Neutrophil (primary cell): Measurements from ENCODE around the gene ZYG11B.

Experiments used
- H3K27ac ChIP-seq: fragments of 200-600 bp; sonication (generic); 2 replicates; pipeline ENCODE4 v1.5.1; 2016; ENCODE audit warnings: mild to moderate bottlenecking, moderate library complexity
- H3K27me3 ChIP-seq: fragments of 200-600 bp; sonication (generic); 2 replicates; pipeline ENCODE4 v1.6.0; 2016; ENCODE audit warnings: mild to moderate bottlenecking
- H3K36me3 ChIP-seq: fragments of 200-600 bp; sonication (generic); 2 replicates; pipeline ENCODE4 v1.5.1; 2017
- H3K4me1 ChIP-seq, 2 experiments: fragments of 200-600 bp in 1 of 2; sonication (generic) in 1 of 2; 1 replicate in 1 of 2; 2 replicates in 1 of 2; pipeline versions ENCODE4 v1.5.1 to v1.6.1; 2013 to 2016; ENCODE audit warnings: low read depth in 1 of 2, low read length in 1 of 2, mild to moderate bottlenecking in 1 of 2, moderate library complexity in 1 of 2; ENCODE audit not compliant: control insufficient read depth in 1 of 2, insufficient read depth in 1 of 2
- H3K4me3 ChIP-seq, 2 experiments: fragments of 200-600 bp in 1 of 2; sonication (generic) in 1 of 2; 1 replicate in 1 of 2; 2 replicates in 1 of 2; pipeline ENCODE4 v1.5.1; 2013 to 2016; ENCODE audit warnings: low read depth in 1 of 2, low read length in 1 of 2, mild to moderate bottlenecking in 1 of 2, moderate library complexity in 1 of 2
- H3K9me3 ChIP-seq: fragments of 200-600 bp; sonication (generic); 2 replicates; pipeline ENCODE4 v1.5.1; 2016
- CTCF ChIP-seq: fragments of 200-600 bp; sonication (generic); IDR thresholded peaks from 2 replicates; pipeline ENCODE4 v1.5.1; 2016; ENCODE audit warnings: antibody characterized with exemption

The ZYG11B gene

GRCh38 chr1:52850951-52851350 is 124.7 kb downstream of the ZYG11B start:
- Histone ChIP-seq H3K36me3 (no peaks in the 10 kb centered on the region), H3K4me3 (no peak overlapping the region), H3K4me1 (no peaks in the 10 kb centered on the region), H3K9me3 (no peaks in the 10 kb centered on the region), H3K27me3 (peaks cover 47% of the 10 kb centered on the region), H3K27ac (no peak overlapping the region)
- no peak for TF ChIP-seq CTCF

- H3K4me3 ChIP-seq, result no peak overlapping the region
- no peak for TF ChIP-seq CTCF
- H3K36me3 ChIP-seq, result no peaks in the 10 kb centered on the region
- H3K27ac ChIP-seq, result no peak overlapping the region
- H3K4me1 ChIP-seq, result no peaks in the 10 kb centered on the region
- no peaks in the 10 kb centered on the region for H3K9me3 ChIP-seq
- H3K27me3 ChIP-seq, result peaks cover 39% of the 10 kb centered on the region
Observed at GRCh38 chr1:52852854-52853253, 126.6 kb downstream of the ZYG11B start.

GRCh38 chr1:52855584-52855983 is 129.3 kb downstream of the ZYG11B start:
- no peak for TF ChIP-seq CTCF
- Histone ChIP-seq H3K36me3 (no peaks in the 10 kb centered on the region), H3K4me1 (no peaks in the 10 kb centered on the region), H3K27me3 (peaks cover 30% of the 10 kb centered on the region), H3K4me3 (no peak overlapping the region), H3K27ac (no peak overlapping the region), H3K9me3 (no peaks in the 10 kb centered on the region)

- Histone ChIP-seq H3K4me1 (no peaks in the 10 kb centered on the region), H3K27me3 (peaks cover 30% of the 10 kb centered on the region), H3K27ac (no peak overlapping the region), H3K36me3 (no peaks in the 10 kb centered on the region), H3K9me3 (no peaks in the 10 kb centered on the region), H3K4me3 (no peak overlapping the region)
- no peak for TF ChIP-seq CTCF
Observed at GRCh38 chr1:52856026-52856425, 129.8 kb downstream of the ZYG11B start.

GRCh38 chr1:52857443-52857842 is 131.2 kb downstream of the ZYG11B start:
- Histone ChIP-seq H3K27ac (no peak overlapping the region), H3K9me3 (no peaks in the 10 kb centered on the region), H3K4me1 (no peaks in the 10 kb centered on the region), H3K36me3 (no peaks in the 10 kb centered on the region), H3K4me3 (no peak overlapping the region), H3K27me3 (peaks cover 30% of the 10 kb centered on the region)
- TF ChIP-seq CTCF, result no peak
